GM18519 (cell line): ENCODE data around the gene AIF1.

Source experiments
- ATAC-seq: cut with Tn5 transposase; IDR thresholded peaks from one replicate; pipeline ENCODE4 v1.9.1; 2021; ENCODE audit warnings: mild to moderate bottlenecking, moderate library complexity; ENCODE audit not compliant: unreplicated experiment, low FRiP score

AIF1 gene

DNA sequence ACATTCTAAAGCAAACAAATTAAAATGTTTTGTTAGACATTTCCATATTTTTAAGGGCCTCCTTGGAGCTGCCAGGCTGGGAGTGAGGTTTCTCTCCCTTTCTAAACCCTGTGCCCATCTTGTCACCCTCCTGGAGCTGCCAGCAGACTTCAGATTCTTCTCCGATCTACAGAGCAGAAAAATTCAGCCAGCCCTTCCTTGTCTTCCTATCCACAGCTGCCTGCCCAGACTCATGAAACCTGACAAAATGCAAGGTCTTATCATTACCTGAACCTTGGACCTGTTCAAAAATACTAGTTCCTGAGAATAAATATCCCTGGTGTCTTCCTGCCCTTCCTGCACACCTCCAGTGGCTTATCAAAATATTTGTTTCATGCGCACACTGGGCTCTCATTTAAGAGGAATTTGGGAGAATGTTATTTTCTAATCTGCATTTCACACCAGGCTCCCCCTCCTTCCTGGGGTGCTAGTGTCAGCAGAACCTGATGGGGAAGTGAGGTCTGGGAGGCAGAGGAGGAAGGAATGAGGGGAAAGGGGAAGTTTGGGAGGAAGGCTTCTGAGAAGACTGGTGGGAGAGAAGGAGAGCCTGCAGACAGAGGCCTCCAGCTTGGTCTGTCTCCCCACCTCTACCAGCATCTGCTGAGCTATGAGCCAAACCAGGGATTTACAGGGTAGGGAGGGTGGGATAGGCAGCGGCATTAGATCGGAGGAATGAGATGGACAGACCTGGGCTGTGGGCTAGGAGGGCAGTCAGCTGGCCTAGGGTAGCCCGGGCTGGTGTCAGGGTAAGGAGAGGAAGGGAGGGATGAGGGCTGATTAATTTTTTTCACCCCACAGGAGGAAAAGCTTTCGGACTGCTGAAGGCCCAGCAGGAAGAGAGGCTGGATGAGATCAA, at the start of gene AIF1:
Gene AIF1 (plus strand): TSS at position 551 of the 895 bp plus-strand sequence. CDS start 96 bp downstream, at position 647.
- ATAC-seq = no peak

DNA sequence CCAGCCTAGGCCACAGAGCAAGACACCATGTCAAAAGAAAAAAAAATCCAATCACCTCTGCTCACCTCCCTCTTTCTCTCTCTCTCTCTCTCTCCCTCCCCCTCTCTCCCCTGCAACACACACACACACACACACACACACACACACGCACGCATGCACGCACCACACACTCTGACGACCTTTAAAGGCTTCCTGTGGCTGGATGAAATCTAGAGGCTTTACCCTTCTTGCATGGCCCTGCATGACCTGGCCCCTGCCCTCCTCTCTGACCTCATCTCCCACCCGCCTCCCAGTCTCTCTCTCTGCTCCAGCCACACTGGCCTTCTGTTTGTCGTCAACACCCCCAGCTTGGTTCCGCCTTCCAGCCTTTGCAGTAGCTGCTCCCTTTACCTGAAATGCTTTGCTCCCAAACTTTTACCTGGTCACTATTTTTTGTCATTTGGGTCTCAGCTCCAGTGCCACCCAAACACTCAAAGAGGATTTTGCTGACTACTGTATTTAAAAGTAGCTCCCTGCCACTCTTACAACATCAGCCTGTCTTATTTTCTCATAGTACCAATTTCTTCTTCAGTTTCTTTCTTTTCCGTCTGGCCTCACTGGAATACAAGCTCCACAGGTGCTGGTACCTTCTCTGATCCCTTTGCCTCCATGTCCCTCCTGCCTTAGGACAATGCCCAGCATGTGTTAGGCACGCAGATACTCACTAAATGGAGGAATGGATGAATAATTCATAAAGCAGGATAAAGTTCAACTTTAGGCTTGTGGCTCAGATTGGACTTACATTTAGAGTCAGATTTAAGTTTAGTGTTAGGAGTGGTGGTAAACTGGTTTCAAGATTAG, 47.3 kb upstream of the AIF1 start:
- no peak for ATAC-seq

DNA sequence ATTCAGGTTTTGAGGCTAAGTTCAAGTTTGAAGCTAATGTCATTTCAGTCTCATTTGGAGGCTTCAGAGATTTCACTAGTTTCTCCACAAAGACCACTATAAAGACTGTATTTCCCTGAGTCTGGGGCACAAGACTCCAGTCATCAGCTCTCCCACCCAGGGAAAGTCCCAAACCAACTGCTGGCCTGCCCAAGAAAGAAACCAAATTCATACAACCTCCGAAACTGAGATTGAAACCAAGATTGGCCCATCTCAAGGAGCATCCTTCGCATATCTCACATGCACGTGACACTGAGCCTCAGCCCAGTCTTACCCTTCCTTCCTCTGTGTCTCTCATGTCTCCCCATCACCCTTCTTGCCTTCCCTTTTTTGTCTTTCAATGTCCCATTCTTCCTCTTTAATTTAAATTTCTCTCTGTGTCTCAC, 46.5 kb upstream of the AIF1 start:
- peak; percentile 48 for ATAC-seq

DNA sequence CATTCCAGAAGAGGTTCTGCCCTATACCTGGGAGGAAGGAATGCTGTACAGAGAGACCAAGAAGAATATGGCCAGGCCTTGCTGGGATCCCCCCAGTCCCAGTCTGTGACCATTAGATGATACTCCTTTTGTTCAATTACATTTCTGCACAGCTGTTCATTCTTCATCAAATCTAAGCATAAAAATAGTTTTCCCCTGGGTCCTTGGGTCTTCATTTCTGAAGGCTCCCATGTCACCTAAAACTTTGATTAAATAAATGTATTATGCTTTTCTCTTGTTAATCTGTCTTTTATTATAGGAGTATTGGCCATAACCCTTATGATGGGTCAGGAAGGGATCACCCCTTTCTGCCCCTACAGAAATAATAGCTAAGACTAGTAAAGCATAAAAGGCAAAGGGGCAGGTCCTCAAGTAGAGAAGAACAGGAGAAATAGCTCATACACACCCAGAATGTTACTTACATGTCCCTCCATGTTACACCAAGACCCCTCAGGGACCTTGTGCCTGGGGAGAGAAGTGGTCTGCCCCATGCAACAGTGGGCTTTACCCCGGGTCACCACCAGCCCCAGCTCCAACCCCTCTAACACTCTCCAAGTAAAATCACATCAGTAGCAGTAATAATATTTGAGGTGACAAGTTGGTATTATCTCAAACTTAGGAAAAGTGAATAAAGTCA, 45.0 kb upstream of the AIF1 start:
- no peak for ATAC-seq

DNA sequence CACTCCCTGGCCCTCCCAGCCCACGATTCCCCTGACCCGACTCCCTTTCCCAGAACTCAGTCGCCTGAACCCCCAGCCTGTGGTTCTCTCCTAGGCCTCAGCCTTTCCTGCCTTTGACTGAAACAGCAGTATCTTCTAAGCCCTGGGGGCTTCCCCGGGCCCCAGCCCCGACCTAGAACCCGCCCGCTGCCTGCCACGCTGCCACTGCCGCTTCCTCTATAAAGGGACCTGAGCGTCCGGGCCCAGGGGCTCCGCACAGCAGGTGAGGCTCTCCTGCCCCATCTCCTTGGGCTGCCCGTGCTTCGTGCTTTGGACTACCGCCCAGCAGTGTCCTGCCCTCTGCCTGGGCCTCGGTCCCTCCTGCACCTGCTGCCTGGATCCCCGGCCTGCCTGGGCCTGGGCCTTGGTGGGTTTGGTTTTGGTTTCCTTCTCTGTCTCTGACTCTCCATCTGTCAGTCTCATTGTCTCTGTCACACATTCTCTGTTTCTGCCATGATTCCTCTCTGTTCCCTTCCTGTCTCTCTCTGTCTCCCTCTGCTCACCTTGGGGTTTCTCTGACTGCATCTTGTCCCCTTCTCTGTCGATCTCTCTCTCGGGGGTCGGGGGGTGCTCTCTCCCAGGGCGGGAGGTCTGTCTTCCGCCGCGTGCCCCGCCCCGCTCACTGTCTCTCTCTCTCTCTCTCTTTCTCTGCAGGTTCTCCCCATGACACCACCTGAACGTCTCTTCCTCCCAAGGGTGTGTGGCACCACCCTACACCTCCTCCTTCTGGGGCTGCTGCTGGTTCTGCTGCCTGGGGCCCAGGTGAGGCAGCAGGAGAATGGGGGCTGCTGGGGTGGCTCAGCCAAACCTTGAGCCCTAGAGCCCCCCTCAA, 42.8 kb upstream of the AIF1 start, which contains the start of gene LTA:
Gene LTA (plus strand): TSS at position 249 of the 871 bp plus-strand sequence. CDS start 454 bp downstream, at position 703.
- ATAC-seq = no peak

DNA sequence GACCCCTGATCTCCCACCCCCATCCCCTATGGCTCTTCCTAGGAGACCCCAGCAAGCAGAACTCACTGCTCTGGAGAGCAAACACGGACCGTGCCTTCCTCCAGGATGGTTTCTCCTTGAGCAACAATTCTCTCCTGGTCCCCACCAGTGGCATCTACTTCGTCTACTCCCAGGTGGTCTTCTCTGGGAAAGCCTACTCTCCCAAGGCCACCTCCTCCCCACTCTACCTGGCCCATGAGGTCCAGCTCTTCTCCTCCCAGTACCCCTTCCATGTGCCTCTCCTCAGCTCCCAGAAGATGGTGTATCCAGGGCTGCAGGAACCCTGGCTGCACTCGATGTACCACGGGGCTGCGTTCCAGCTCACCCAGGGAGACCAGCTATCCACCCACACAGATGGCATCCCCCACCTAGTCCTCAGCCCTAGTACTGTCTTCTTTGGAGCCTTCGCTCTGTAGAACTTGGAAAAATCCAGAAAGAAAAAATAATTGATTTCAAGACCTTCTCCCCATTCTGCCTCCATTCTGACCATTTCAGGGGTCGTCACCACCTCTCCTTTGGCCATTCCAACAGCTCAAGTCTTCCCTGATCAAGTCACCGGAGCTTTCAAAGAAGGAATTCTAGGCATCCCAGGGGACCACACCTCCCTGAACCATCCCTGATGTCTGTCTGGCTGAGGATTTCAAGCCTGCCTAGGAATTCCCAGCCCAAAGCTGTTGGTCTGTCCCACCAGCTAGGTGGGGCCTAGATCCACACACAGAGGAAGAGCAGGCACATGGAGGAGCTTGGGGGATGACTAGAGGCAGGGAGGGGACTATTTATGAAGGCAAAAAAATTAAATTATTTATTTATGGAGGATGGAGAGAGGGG, 41.6 kb upstream of the AIF1 start:
- no peak for ATAC-seq

DNA sequence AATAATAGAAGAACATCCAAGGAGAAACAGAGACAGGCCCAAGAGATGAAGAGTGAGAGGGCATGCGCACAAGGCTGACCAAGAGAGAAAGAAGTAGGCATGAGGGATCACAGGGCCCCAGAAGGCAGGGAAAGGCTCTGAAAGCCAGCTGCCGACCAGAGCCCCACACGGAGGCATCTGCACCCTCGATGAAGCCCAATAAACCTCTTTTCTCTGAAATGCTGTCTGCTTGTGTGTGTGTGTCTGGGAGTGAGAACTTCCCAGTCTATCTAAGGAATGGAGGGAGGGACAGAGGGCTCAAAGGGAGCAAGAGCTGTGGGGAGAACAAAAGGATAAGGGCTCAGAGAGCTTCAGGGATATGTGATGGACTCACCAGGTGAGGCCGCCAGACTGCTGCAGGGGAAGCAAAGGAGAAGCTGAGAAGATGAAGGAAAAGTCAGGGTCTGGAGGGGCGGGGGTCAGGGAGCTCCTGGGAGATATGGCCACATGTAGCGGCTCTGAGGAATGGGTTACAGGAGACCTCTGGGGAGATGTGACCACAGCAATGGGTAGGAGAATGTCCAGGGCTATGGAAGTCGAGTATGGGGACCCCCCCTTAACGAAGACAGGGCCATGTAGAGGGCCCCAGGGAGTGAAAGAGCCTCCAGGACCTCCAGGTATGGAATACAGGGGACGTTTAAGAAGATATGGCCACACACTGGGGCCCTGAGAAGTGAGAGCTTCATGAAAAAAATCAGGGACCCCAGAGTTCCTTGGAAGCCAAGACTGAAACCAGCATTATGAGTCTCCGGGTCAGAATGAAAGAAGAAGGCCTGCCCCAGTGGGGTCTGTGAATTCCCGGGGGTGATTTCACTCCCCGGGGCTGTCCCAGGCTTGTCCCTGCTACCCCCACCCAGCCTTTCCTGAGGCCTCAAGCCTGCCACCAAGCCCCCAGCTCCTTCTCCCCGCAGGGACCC, 40.6 kb upstream of the AIF1 start:
- no peak for ATAC-seq

DNA sequence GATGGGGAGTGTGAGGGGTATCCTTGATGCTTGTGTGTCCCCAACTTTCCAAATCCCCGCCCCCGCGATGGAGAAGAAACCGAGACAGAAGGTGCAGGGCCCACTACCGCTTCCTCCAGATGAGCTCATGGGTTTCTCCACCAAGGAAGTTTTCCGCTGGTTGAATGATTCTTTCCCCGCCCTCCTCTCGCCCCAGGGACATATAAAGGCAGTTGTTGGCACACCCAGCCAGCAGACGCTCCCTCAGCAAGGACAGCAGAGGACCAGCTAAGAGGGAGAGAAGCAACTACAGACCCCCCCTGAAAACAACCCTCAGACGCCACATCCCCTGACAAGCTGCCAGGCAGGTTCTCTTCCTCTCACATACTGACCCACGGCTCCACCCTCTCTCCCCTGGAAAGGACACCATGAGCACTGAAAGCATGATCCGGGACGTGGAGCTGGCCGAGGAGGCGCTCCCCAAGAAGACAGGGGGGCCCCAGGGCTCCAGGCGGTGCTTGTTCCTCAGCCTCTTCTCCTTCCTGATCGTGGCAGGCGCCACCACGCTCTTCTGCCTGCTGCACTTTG, 39.6 kb upstream of the AIF1 start, which contains the start of gene TNF:
Gene TNF (plus strand): TSS at position 231 of the 567 bp plus-strand sequence. CDS start 177 bp downstream, at position 408.
- ATAC-seq = no peak

DNA sequence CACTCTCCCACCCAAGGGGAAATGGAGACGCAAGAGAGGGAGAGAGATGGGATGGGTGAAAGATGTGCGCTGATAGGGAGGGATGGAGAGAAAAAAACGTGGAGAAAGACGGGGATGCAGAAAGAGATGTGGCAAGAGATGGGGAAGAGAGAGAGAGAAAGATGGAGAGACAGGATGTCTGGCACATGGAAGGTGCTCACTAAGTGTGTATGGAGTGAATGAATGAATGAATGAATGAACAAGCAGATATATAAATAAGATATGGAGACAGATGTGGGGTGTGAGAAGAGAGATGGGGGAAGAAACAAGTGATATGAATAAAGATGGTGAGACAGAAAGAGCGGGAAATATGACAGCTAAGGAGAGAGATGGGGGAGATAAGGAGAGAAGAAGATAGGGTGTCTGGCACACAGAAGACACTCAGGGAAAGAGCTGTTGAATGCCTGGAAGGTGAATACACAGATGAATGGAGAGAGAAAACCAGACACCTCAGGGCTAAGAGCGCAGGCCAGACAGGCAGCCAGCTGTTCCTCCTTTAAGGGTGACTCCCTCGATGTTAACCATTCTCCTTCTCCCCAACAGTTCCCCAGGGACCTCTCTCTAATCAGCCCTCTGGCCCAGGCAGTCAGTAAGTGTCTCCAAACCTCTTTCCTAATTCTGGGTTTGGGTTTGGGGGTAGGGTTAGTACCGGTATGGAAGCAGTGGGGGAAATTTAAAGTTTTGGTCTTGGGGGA, 38.9 kb upstream of the AIF1 start:
- no peak for ATAC-seq

DNA sequence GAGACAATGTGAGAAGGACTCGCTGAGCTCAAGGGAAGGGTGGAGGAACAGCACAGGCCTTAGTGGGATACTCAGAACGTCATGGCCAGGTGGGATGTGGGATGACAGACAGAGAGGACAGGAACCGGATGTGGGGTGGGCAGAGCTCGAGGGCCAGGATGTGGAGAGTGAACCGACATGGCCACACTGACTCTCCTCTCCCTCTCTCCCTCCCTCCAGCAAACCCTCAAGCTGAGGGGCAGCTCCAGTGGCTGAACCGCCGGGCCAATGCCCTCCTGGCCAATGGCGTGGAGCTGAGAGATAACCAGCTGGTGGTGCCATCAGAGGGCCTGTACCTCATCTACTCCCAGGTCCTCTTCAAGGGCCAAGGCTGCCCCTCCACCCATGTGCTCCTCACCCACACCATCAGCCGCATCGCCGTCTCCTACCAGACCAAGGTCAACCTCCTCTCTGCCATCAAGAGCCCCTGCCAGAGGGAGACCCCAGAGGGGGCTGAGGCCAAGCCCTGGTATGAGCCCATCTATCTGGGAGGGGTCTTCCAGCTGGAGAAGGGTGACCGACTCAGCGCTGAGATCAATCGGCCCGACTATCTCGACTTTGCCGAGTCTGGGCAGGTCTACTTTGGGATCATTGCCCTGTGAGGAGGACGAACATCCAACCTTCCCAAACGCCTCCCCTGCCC, 38.0 kb upstream of the AIF1 start:
- no peak for ATAC-seq

DNA sequence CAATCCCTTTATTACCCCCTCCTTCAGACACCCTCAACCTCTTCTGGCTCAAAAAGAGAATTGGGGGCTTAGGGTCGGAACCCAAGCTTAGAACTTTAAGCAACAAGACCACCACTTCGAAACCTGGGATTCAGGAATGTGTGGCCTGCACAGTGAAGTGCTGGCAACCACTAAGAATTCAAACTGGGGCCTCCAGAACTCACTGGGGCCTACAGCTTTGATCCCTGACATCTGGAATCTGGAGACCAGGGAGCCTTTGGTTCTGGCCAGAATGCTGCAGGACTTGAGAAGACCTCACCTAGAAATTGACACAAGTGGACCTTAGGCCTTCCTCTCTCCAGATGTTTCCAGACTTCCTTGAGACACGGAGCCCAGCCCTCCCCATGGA, 37.5 kb upstream of the AIF1 start:
- no peak for ATAC-seq

DNA sequence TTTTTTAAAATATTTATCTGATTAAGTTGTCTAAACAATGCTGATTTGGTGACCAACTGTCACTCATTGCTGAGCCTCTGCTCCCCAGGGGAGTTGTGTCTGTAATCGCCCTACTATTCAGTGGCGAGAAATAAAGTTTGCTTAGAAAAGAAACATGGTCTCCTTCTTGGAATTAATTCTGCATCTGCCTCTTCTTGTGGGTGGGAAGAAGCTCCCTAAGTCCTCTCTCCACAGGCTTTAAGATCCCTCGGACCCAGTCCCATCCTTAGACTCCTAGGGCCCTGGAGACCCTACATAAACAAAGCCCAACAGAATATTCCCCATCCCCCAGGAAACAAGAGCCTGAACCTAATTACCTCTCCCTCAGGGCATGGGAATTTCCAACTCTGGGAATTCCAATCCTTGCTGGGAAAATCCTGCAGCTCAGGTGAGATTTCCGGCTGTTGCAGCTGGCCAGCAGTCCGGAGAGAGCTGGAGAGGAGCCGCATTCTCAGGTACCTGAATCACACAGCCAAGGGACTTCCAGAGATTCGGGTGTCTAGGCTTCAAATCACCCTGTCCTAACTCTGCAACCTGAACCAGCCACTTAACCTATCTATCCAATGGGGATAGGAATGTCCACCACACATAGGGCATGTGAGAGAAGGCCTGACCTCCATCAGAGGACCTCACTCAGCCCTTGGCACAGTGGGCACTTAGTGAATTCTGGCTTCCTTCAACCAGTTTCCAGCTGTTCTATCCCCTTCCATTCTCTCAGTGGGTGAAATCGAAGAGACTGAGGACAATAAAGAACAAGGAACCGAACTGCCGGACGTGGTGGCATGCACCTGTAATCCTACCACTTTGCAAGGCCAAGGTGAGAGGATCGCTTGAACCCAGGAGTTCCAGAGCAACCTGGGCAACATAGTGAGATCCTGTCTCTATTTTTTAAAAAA, 36.6 kb upstream of the AIF1 start:
- no peak for ATAC-seq

DNA sequence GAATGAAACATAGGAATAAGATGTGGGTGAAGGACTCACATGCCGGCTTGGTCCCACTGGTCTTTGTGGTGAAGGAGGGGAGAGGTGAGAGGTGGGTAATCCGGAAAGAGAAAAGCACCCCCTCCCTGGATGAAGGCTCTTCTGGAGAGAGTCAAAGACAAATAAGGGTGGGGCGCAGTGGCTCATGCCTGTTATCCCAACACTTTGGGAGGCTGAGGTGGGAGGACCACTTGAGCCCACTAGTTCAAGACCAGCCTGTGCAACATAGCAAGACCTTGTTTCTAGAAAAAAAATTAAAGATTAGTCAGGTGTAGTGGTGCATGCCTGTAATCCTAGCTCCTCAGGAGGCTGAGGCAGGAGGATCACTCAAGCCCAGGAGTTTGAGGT, 35.9 kb upstream of the AIF1 start:
- ATAC-seq = no peak

DNA sequence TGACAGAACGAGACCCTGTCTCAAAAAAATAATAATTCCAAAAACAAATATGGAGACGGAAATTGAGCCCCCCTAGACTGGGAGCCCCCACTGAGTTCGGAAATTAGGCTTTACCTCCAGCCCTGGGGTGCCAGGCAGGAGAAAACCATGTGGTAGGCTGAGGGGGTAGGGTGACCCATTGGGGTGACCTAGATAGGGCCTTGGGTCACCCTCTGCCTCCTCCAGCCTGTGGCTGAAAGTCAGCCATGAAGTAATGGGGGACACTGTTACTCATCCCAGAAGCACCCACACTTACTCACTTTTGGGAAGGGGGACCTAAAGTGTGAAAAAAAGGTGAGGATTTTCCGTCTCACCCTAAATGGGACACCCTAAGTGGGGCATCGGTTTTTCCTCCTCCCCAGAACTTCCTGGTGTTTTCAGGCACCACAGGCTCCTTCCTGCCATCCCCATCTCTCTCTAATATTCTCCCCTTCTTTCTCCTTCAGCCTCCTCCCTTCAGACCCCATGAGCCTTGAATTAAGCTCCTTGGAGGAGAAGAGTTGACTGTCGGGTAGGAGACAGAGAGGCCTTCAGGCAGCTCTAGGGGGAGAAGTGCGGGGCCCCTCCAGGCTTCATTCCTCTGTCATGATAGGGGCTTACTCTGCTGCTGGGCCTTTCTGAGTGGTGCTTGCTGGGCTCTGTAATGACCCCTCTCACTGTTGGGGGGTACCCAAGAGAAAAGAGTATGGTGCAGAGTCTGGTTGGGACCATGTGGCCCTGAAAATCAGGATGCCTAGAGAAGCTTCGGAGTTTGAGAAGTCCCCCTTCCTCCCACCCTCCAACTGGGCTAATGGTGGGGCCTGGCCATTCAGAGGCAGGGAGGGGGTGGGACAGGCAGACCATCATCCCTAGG, 35.2 kb upstream of the AIF1 start:
- no peak for ATAC-seq
